ENCODE data around the gene MEGF11. TPM values are rescaled to one million over a fixed set of nuclear protein-coding genes. Genes with fewer than 3 reads are reported as not detected.

MEGF11 gene
- total RNA-seq, 1 experiment from 2014 or later = 2.3 TPM

GRCh38 chr15:65929573-65929972 is 324.0 kb downstream of the MEGF11 start:
- Histone ChIP-seq H3K79me2 (ENCODE audit: insufficient read depth, low read length) (no peaks in the 10 kb centered on the region), H3K4me2 (ENCODE audit: low read length) (no peak overlapping the region), H3K9ac (ENCODE audit: low read length) (no peak overlapping the region), H3K36me3 (ENCODE audit: control insufficient read depth in 1 of 2, insufficient read depth in 2 of 2, low read length in 2 of 2) (no peaks in the 10 kb centered on the region), H4K20me1 (ENCODE audit: insufficient read depth) (no peaks in the 10 kb centered on the region), H3K9me2 (ENCODE audit: insufficient read depth) (no peaks in the 10 kb centered on the region), H3K4me3 (replicated peaks in 1 of 2; ENCODE audit: low read depth in 1 of 2, low read length in 2 of 2) (no peak overlapping the region), H3K9me3 (ENCODE audit: control insufficient read depth in 1 of 2, insufficient read depth in 1 of 2, low read depth in 1 of 2, low read length in 2 of 2) (no peaks in the 10 kb centered on the region), H3K27me3 (ENCODE audit: insufficient read depth, low read length) (no peaks in the 10 kb centered on the region), H2AFZ (ENCODE audit: low read depth, low read length, poor library complexity, severe bottlenecking) (no peak overlapping the region), H3K27ac (ENCODE audit: low read depth, low read length) (no peak overlapping the region), H3K4me1 (ENCODE audit: control insufficient read depth in 1 of 2, insufficient read depth in 2 of 2, low read length in 2 of 2) (no peaks in the 10 kb centered on the region)
- RAD21 ChIA-PET (ENCODE audit: low non-redundant PET in 1 of 2, low total read pairs in 2 of 2, uncharacterized antibody in 2 of 2, unreplicated experiment in 2 of 2) = no interaction called here
- DNase-seq (ENCODE audit: low read depth, low spot score) (no peak), ATAC-seq (no peak)
- no TSS peak for BruUV-seq (replicated peaks)
- CTCF ChIA-PET = no interaction called here
- TF ChIP-seq POLR2AphosphoS5 (IDR thresholded peaks at IDR 0.05; ENCODE audit: low read depth, low read length) (no peak), POLR2A (IDR thresholded peaks at IDR 0.05; ENCODE audit: borderline replicate concordance, extremely low read depth, insufficient read depth, insufficient read length) (no peak), JUND (IDR thresholded peaks at IDR 0.05) (no peak), EZH2phosphoT487 (IDR thresholded peaks at IDR 0.05; ENCODE audit: borderline replicate concordance) (no peak), ZFX (IDR thresholded peaks at IDR 0.05) (no peak; the same call in 1 of the 2 replicates), CEBPB (IDR thresholded peaks at IDR 0.05; ENCODE audit: low read depth) (no peak), MAX (IDR thresholded peaks at IDR 0.05) (no peak)
- intact Hi-C loops (cut with micrococcal nuclease) = no loop called here
- POLR2A ChIA-PET = no interaction called here

GRCh38 chr15:65927545-65927944 is 326.0 kb downstream of the MEGF11 start:
- POLR2A ChIA-PET = no interaction called here
- ATAC-seq = peak; percentile 90
- no TSS peak for BruUV-seq (replicated peaks)

More at GRCh38 chr15:65927545-65927944, 326.0 kb downstream of the MEGF11 start:
- Histone ChIP-seq H4K20me1 (ENCODE audit: insufficient read depth) (no peaks in the 10 kb centered on the region), H3K27me3 (ENCODE audit: insufficient read depth, low read length) (no peaks in the 10 kb centered on the region), H3K9ac (ENCODE audit: low read length) (no peak overlapping the region), H3K9me2 (ENCODE audit: insufficient read depth) (no peaks in the 10 kb centered on the region), H3K9me3 (ENCODE audit: control insufficient read depth in 1 of 2, insufficient read depth in 1 of 2, low read depth in 1 of 2, low read length in 2 of 2) (no peaks in the 10 kb centered on the region), H3K36me3 (ENCODE audit: control insufficient read depth in 1 of 2, insufficient read depth in 2 of 2, low read length in 2 of 2) (no peaks in the 10 kb centered on the region), H3K4me2 (ENCODE audit: low read length) (no peak overlapping the region), H3K4me1 (ENCODE audit: control insufficient read depth in 1 of 2, insufficient read depth in 2 of 2, low read length in 2 of 2) (no peaks in the 10 kb centered on the region), H3K4me3 (replicated peaks in 1 of 2; ENCODE audit: low read depth in 1 of 2, low read length in 2 of 2) (no peak overlapping the region), H3K79me2 (ENCODE audit: insufficient read depth, low read length) (no peaks in the 10 kb centered on the region), H3K27ac (ENCODE audit: low read depth, low read length) (no peak overlapping the region), H2AFZ (ENCODE audit: low read depth, low read length, poor library complexity, severe bottlenecking) (no peak overlapping the region)
- RAD21 ChIA-PET (ENCODE audit: low non-redundant PET in 1 of 2, low total read pairs in 2 of 2, uncharacterized antibody in 2 of 2, unreplicated experiment in 2 of 2) = no interaction called here
- TF ChIP-seq CBX3 (IDR thresholded peaks at IDR 0.05; ENCODE audit: low read depth) (0 out of 2 replicates have a peak, but pooled peaks have one; percentile 24), SRF (IDR thresholded peaks at IDR 0.05; ENCODE audit: low read depth) (no peak), JUND (IDR thresholded peaks at IDR 0.05) (no peak), RAD21 (IDR thresholded peaks at IDR 0.05; ENCODE audit: low read depth) (peak; percentile 20; the same call in 1 of the 2 replicates), CTCF (IDR thresholded peaks at IDR 0.05 in 2 of 3, conservative IDR thresholded peaks at IDR 0.05 in 1 of 3; ENCODE audit: borderline replicate concordance in 1 of 3, insufficient read depth in 1 of 3, low read depth in 2 of 3, low read length in 2 of 3) (peak in 2 of 3 experiments; percentile 44 to 55; a peak in 4 of 6 replicates)
- intact Hi-C loops (cut with micrococcal nuclease) = no loop called here
- CTCF ChIA-PET = no interaction called here
- DNase-seq (ENCODE audit: low read depth, low spot score) = no peak
